ENCODE measurements around the gene XCL2.

DNA sequence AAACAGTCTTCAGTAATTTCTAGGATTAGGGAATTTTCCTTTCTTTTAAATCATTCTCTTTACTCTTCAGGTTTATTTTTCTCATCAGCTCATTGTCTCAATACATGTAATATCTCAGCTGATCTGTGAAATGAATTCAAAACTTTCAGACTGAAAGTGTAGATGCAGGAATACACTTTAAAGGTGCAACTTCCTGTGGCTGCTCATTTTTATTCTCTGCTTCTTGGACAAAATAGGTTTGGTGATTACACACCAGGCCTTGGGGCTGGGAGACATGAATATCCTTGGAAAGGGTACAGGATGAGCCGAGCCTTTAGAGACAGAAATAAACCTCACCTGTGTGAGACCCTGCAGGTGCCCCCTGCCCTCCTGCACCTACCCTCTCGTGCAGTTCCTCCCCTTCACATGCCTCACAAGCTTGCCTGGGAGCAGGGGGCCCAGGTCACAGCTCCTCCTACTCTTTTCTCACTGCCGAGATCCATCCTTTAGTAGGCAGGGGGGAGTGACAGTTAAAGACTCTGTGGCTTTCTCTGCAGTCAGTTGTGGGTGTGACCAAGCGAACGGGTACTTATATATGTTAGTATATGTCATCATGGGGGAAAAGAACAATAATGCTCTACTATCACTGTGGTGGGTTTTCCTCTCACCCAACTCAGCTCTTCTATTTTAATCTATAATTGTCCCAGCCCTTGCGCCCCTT is 23.6 kb downstream of the XCL2 start:
- TF ChIP-seq CTCF (IDR thresholded peaks at IDR 0.05) (no peak), POLR2A (IDR thresholded peaks at IDR 0.05) (no peak)
